ENCODE data around the gene AXL.
A peak's percentile ranks its signal among the peaks of the same experiment; 100 is the strongest.

The AXL gene

GRCh38 chr19:41235480-41235879 is 16.5 kb downstream of the AXL start:
- DNase-seq, result no peak

- DNase-seq, result no peak
Measured at GRCh38 chr19:41238244-41238643, 19.2 kb downstream of the AXL start.

- no peak for DNase-seq
Measured at GRCh38 chr19:41239363-41239762, 20.3 kb downstream of the AXL start.

DNA sequence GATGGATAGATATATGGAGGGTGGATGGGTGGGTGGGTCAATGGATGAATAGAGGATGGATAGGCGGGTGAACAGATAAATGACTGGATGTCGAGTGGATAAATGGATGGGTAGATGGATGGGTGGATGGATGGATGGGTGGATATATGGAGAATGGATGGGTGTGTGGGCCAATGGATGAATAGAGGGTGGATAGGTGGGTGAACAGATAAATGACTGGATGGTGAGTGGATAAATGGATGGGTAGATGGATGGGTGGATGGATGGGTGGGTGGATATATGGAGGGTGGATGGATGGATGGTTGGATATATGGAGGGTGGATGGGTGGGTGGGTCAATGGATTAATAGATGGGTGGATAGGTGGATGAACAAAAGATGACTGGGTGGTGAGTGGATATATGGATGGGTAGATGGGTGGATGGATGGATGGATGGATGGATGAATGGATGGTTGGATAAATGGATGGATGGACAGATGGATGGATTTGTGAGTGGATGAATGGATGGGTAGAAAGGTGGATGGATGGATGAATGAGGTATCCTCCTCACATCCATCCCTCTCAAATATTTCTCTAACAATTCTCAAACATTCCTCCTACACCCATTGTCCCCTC is 21.0 kb downstream of the AXL start:
- DNase-seq, result no peak

DNA sequence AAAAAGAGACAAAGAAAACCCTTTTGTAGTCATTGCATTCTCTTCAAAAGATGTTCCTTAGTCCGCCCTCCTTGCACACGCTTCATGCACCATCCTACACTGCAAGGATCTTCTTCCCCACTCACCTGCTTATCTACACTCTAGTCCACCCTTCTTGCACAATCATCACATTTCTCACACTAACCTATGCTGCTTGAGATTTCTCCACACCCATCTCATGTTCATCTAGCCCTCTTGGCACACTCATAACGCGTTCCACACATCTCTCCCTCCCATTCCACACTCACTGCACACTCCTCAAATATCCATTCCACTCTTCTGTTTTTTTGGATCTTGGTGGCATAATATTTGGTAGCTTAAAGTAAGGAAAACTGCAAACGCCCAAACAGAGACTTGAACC is 22.8 kb downstream of the AXL start:
- DNase-seq, result no peak

- DNase-seq, result no peak
Measured at GRCh38 chr19:41244117-41244516, 25.1 kb downstream of the AXL start.

- DNase-seq, result no peak
Measured at GRCh38 chr19:41245843-41246242, 26.8 kb downstream of the AXL start.

GRCh38 chr19:41248895-41249294 is 29.9 kb downstream of the AXL start:
- no peak for DNase-seq

GRCh38 chr19:41249707-41250423 is 30.8 kb downstream of the AXL start:
- DNase-seq, result no peak

DNA sequence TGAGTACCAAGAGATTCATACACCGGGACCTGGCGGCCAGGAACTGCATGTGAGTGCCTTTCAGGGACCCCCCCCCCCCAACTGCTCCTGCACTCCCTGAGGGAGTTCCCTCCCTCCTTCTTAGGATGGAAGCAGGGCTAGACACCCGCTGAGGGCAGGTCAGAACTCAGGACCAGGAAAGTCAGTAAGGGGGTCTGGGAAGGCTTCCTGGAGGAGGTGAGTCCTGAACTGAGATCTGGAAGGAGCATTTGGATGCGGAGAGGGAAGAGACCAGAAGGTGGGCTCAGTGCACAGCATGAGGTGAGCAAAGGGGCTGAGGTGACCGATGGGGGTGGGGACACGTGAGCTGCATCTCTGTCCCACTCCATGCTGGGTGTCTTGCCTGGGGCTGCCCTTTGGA is 34.6 kb downstream of the AXL start:
- DNase-seq, result no peak

- DNase-seq, result no peak
Measured at GRCh38 chr19:41255171-41255570, 36.1 kb downstream of the AXL start.

- DNase-seq, result no peak
Measured at GRCh38 chr19:41261474-41262190, 42.6 kb downstream of the AXL start.

DNA sequence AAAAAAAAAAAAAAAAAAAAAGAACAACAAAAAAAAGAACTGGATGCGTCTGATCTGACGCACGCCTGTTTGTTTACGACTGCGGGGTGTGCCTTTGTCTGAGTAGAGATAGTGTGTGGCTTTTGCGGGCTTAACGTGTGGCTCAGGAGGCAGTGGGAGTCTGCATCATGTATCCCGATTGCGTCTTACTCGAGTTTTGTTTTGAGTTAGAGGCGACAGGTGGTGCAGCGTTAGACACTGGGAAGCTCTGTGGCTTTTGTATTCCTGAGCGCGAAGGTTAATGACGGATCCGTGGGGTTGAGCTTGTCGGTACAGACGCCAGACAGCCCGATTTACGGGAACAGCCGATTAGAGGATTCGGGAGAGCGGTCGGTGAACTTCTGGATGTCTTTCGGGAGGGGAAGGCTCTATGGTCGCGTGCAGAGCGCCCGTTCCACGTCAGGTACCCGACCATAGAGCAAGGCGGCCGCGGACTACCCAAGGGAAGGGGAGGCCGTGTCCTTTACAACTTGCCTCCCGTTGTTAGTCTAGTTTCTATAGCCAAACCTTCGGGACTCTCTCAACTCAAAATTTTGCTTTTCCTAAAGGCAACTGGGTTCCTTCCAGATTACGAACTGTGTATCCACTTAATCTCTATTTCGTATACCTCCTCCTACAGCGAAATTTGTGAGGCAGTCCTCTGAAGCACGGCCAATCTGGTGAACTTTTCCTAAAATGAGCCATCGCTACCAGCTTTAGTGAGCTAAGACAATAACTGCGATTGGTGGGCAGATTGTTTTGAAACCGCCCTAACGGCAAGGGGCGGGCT is 44.2 kb downstream of the AXL start:
- DNase-seq, result peak; percentile 86

DNA sequence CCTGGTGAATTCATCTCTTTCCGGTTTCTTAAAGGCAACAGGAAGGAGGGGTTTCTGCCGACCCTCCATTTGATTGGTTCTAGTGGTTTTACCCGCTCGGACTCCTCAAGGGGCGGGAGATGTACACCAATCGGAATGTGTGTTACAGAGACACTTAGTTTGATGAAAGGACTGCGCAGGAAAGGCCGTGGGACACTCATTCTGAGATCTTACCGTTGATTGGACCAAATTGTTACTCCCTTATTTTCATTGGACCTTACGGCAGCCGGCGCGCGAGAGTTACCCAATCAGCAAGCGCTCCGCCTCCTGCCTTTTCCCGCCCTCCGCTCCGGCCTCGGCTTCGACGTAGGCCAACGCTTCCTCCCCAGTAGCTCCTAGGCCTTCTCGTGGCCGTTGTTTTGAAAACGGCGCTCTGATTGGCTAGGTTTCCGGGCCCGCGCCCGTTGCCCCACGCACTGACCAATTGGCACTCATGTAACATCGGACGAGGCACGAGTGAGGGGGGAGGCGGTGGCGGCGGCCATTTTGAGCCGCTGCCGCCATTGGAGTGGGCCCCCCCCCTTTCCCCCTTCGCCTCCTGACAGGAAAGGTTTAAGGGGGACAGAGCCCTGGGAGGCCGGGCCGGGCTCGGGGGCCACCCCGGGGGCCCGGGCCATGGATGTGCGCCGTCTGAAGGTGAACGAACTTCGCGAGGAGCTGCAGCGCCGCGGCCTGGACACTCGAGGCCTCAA is 45.0 kb downstream of the AXL start, which contains the start of gene HNRNPUL1:
HNRNPUL1 (plus strand) TSS at position 523 of the 731 bp plus-strand sequence; CDS start at position 655, 132 bp downstream.
- DNase-seq, result peak; percentile 99

GRCh38 chr19:41264581-41265394 is 45.8 kb downstream of the AXL start:
- peak; percentile 62 for DNase-seq

- DNase-seq, result peak; percentile 15
Measured at GRCh38 chr19:41265395-41266153, 46.6 kb downstream of the AXL start.

- no peak for DNase-seq
Measured at GRCh38 chr19:41269055-41269454, 50.0 kb downstream of the AXL start.

GRCh38 chr19:41269571-41269970 is 50.5 kb downstream of the AXL start:
- DNase-seq, result no peak

DNA sequence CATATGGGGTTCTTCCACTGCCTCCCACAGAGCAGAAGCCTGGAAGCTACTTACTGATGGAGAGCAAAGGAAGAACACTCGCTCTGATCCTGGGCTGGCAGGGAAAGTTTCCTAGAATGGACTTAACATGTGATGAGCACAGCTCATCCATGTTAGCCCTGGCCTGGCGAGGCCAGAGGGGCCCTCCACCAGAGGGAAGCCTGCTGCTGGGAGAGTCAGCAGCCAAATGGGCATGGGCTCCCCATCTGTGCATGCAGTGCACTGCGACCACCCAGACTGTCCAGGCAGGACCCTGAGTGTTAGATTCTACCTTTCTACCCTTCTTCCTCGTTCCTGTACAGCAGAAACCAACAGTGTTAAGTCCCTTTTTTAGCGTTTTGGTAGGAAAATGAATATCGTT is 54.1 kb downstream of the AXL start:
- DNase-seq, result no peak

DNA sequence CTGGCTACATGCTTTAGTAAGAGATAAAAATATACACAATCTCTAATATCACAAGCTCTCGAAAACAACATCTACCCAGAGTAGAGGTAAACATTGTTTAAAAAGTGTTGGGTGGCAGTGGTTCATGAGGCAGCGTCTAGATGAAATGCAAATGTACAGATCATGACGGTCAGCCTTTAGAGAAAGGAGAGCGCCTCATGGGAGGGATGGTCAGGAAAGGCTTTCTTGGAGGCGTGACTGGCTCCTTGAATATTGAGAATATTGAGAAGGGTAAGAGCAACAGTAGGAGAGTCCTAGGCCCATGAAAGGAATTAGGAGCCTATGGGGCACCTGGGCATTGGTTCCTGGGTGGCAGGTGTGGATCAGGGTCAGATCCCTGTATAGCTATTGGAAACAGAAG is 55.8 kb downstream of the AXL start:
- no peak for DNase-seq

DNA sequence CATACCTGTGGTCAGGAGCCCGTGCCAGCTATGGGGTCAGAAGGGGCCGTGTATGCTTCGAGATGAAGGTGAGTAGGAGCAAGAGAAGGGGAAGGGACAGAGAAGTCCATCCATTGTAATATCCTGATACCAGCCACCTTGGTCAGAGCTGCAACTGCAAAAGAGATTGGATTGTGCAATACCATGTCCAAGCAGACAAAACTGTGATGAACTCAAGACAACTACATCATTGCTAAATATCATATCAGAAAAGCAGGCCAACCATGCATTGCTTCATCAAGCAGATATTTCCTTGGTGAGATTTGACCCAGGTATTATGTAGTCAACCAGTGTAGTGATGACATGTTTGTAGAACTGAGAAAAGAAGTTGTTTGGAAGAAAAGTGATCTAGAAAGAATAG is 57.2 kb downstream of the AXL start:
- DNase-seq, result no peak
